Activated T-cell treated with anti-CD3 and anti-CD28 coated beads, Interleukin-2, amount 50 U/mL, for 1 hour (primary cell): Measurements from ENCODE around the gene PTPN20.

Experiments used
- DNase-seq: peaks from one replicate; pipeline ENCODE4 v3.0.0-alpha.2; 2020

Gene PTPN20

GRCh38 chr10:47023237-47024045 lies 112.2 kb downstream of the PTPN20 start:
- no peak for DNase-seq

GRCh38 chr10:47024046-47024322 lies 112.8 kb downstream of the PTPN20 start:
- DNase-seq = no peak

DNA sequence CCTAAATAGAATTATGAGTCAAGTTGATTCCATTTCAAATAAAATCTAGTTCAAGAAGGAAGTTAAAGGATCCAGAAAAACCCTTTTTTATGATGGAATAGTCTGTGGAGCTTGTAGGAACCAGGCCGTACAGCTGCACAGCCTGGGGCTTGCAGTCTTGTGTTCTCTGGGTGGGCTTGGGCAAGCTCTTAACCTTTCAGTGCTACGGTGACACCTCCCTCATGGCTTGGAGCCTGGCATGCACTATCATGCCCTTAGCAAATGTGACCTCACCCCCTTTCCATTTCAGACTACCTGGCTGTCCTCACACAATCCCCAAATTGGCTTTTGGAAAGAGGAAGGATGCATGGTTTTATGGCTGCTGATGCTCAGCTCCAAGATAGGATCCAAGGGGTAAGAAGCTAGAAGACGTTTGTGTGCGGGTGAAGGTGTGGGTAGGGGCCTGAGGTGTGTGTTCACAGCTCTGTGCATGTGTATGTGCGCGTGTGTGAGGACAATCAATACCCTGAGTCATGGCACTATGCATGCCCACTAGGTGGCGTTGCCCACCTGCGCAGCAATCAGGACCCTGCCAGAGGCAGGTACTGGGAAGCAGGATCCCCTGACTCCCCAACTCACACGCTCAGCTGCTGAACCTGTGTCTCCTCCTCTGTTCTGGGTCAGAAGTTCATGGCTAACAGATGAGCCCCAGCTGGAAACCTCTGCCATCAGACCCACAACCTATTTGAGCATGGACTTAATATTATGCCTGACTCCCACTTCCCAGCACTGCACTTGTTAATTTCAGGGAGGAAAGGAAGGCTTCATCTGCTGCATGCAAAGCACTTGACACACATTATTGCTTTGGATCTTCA lies 113.4 kb downstream of the PTPN20 start:
- peak; percentile 75 for DNase-seq

- no peak for DNase-seq
Measured at GRCh38 chr10:47025253-47025539, 114.0 kb downstream of the PTPN20 start.

DNA sequence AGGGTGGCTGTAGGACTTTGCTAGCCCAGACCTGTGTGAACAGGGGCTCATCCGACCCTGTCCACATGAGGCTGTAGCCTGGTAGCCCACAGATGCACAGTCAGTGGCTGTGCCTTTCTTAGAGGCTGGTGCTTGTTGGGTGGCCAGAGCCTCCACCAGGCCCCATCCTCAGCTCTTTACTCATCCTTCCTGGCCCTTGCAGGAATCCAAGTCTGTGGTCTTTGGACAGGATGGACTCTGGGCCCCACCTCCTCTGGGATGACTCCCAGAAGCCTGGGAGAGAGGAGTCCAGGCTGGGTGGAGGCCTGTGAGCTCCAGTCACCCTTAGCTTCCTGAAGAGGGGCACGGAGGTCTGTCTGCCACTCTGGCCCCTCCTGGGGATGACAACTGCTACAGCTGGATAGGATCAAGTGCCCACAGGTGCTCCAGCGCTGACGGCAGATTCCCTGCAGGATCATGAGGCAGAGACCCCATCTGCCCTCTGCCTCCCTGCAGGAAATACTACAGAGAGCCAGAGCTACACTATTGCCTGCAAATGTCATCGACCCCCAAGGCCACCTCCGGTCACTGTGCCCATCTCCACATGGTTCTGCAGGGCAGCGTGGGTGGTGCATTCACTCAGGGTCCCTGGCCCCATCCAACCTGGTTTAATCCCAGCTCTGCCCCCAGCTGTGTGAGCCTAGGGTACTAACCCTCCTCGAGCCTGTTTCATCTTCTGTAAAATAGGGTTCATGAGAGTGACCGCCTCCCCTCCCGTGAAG lies 114.5 kb downstream of the PTPN20 start:
- DNase-seq = no peak

GRCh38 chr10:47026301-47027107 lies 115.3 kb downstream of the PTPN20 start:
- no peak for DNase-seq

- no peak for DNase-seq
Measured at GRCh38 chr10:47027108-47027783, 116.0 kb downstream of the PTPN20 start.

- DNase-seq = peak; percentile 11
Measured at GRCh38 chr10:47027784-47028260, 116.6 kb downstream of the PTPN20 start.

DNA sequence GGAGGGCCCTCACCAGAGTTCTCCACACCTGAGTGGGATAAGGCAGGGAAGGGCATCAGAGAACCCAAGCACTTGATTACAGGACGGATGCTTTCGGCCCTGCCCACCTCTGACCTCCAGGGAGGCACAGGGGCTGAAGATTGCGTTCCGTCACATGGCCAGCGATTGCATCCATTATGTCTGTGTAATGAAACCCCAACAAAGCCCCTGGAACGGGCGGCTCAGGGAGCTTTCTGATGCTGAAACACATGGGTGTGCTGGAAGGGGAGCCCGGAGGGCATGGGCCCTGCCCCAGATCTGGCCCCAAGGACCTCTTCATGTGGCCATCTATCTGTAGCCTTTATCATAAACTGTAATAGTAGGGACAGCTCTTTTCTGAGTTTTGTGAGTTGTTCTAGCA lies 117.2 kb downstream of the PTPN20 start:
- no peak for DNase-seq

GRCh38 chr10:47029181-47030009 lies 118.2 kb downstream of the PTPN20 start:
- DNase-seq = no peak

- no peak for DNase-seq
Measured at GRCh38 chr10:47030191-47030703, 119.0 kb downstream of the PTPN20 start.

DNA sequence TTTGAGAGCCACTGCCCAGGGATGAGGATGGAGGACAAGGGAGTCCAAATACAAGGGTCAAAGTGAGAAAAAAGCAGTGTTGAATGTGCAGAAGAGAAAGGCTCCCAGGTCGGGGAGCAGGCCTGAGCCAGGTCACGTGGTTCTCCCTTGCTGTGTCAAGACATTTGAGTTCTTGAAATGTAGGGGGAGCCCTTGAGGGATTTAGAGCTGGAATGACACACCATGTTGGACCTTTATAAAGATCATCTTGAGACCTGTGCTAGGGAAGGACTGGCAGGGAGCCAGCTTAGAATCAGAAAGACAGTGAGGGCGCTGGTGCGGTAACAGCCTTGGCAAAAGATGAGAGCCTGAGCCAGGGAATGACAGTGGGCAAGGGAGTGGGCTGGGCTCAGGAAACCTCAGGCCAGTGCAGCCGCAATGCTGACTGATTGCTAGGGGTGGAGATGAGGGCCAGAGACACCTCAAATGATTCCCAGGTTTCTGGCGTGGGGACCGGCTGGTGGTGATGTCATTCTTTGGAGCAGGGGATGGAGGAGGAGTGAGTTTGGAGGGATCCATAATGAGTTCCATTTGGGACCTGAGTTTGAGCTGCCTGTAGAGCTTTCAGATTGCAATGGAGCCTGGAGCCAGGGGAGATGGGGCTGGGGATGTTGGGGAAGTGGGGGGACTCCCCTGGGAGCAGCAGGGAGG lies 120.1 kb downstream of the PTPN20 start:
- DNase-seq = peak; percentile 1

- DNase-seq = peak; percentile 13
Measured at GRCh38 chr10:47031901-47032465, 120.8 kb downstream of the PTPN20 start.

GRCh38 chr10:47033081-47033480 lies 121.9 kb downstream of the PTPN20 start:
- DNase-seq = no peak

GRCh38 chr10:47033541-47034270 lies 122.5 kb downstream of the PTPN20 start:
- DNase-seq = peak; percentile 12

DNA sequence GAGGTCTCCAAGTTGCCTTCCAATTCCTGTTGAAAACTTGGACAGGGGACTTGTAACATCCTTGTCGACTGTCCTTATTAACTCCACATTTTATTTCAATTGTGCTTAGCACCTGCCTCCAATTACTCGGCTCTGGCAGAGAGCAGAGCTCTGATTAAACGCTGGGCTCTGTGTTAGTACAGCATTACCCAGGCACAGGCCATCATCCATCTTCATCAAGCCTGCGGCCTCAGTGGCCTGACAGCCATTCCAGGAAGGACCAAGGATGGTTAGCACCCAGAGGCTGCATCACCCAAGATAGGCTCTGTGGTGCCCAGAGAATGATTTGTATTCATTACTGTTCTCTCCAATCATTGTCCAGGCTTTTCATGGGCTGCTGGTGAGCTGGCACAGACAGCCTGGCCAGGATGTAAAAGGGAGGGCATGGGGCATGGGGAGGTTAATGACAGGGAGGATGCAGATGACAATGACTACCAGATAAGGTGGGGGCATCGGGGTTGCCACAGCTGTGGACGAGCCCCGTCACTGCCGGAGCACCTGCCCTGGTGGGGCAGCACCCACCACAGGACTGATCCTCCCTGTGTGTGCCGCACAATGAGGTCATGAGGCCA lies 123.3 kb downstream of the PTPN20 start:
- no peak for DNase-seq

- DNase-seq = peak; percentile 2
Measured at GRCh38 chr10:47035171-47035818, 124.1 kb downstream of the PTPN20 start.

- DNase-seq = peak; percentile 4
Measured at GRCh38 chr10:47035819-47036337, 124.7 kb downstream of the PTPN20 start.
